PC-9 (cell line): Measurements from ENCODE around the gene PRDX1. TPM values are rescaled to one million over a fixed set of nuclear protein-coding genes. Genes with fewer than 3 reads are reported as not detected.

Experiments
- BruUV-seq: library from RNA; stranded (reverse); fragments of 400-500 nt; replicated peaks from 2 replicates; lab custom pipeline; 2021; lab: Mats Ljungman, UMichigan
- CTCF ChIA-PET: fragments of 300-600 bp; sonication (Branson Sonifier 250); formaldehyde crosslinking; loops from one replicate; lab custom pipeline; 2022; ENCODE audit warnings: antibody characterized with exemption; lab: Charles Lee
- POLR2A ChIA-PET: fragments of 300-600 bp; sonication (Branson Sonifier 250); formaldehyde crosslinking; loops from one replicate; lab custom pipeline; 2022; ENCODE audit warnings: antibody characterized with exemption; ENCODE audit not compliant: unreplicated experiment; lab: Charles Lee
- DNase-seq, 2 experiments: peaks; one replicate each; pipeline versions ENCODE4 v3.0.0 to v3.0.0-alpha.2; 2015 to 2022; ENCODE audit warnings: mixed read lengths in 1 of 2
- H2AFZ ChIP-seq: fragments of 200-600 bp; sonication (generic); 2 replicates; pipeline ENCODE4 v1.8.1; 2017; ENCODE audit warnings: antibody characterized with exemption
- H3F3A ChIP-seq: fragments of 200-600 bp; sonication (generic); 2 replicates; pipeline ENCODE4 v1.8.1; 2017; ENCODE audit warnings: antibody characterized with exemption, mild to moderate bottlenecking, low read depth; ENCODE audit not compliant: insufficient read depth
- H3K27ac ChIP-seq: fragments of 200-600 bp; sonication (generic); 2 replicates; pipeline ENCODE4 v1.6.1; 2016; ENCODE audit warnings: mixed run types
- H3K27me3 ChIP-seq: fragments of 200-600 bp; sonication (generic); 2 replicates; pipeline ENCODE4 v1.6.1; 2016; ENCODE audit warnings: low read depth, mixed run types; ENCODE audit not compliant: insufficient read depth
- H3K36me3 ChIP-seq: fragments of 200-600 bp; sonication (generic); 2 replicates; pipeline ENCODE4 v1.6.1; 2016; ENCODE audit warnings: low read depth, mixed run types
- H3K4me1 ChIP-seq: fragments of 200-600 bp; sonication (generic); replicated peaks from 2 replicates; pipeline ENCODE4 v1.6.1; 2016; ENCODE audit warnings: mixed run types; ENCODE audit not compliant: insufficient read depth
- H3K4me2 ChIP-seq: fragments of 200-600 bp; sonication (generic); 2 replicates; pipeline ENCODE4 v1.6.1; 2017; ENCODE audit warnings: mixed run types
- H3K4me3 ChIP-seq: fragments of 200-600 bp; sonication (generic); 2 replicates; pipeline ENCODE4 v1.6.1; 2016; ENCODE audit warnings: mixed run types
- H3K79me2 ChIP-seq: fragments of 200-600 bp; sonication (generic); 2 replicates; pipeline ENCODE4 v1.6.1; 2017; ENCODE audit warnings: low read depth, mixed run types
- H3K9me2 ChIP-seq: fragments of 200-600 bp; sonication (generic); 2 replicates; pipeline ENCODE4 v1.8.1; 2017; ENCODE audit warnings: mild to moderate bottlenecking; ENCODE audit not compliant: insufficient read depth
- H3K9me3 ChIP-seq: fragments of 200-600 bp; sonication (generic); 2 replicates; pipeline ENCODE4 v1.8.1; 2016; ENCODE audit warnings: low read depth; ENCODE audit not compliant: insufficient read depth
- H4K20me1 ChIP-seq: fragments of 200-600 bp; sonication (generic); 2 replicates; pipeline ENCODE4 v1.8.1; 2017; ENCODE audit not compliant: insufficient read depth
- CTCF ChIP-seq: fragments of 200-600 bp; sonication (generic); conservative IDR thresholded peaks from 2 replicates; pipeline ENCODE4 v1.6.1; 2017; ENCODE audit warnings: mixed run types, antibody characterized with exemption, mild to moderate bottlenecking, moderate library complexity
- EZH2 ChIP-seq: fragments of 200-600 bp; sonication (generic); IDR thresholded peaks from 2 replicates; pipeline ENCODE4 v1.8.0; 2017; ENCODE audit warnings: antibody characterized with exemption, low read depth
- intact Hi-C: fragments of 100-400 bp; cut with micrococcal nuclease; formaldehyde crosslinking; loops from one replicate; pipeline ENCODE4 v1.10.0; 2022; ENCODE audit not compliant: unreplicated experiment
- total RNA-seq: library from RNA; stranded (reverse); gene quantifications from 2 replicates; pipeline ENCODE4 v1.2.3, GENCODE V29; 2021

PRDX1 gene
- total RNA-seq, 1 experiment from 2014 or later, result 1,838 TPM

- no peak overlapping the region for H3K4me2 ChIP-seq
- no peaks in the 10 kb centered on the region for H3K36me3 ChIP-seq
- H3K4me1 ChIP-seq, result peaks cover 22% of the 10 kb centered on the region
- DNase-seq, result no peak
- no peak overlapping the region for H3K27ac ChIP-seq
- H2AFZ ChIP-seq, result no peak overlapping the region
- no peaks in the 10 kb centered on the region for H3K9me3 ChIP-seq
- no peak for TF ChIP-seq EZH2
- no peak for TF ChIP-seq CTCF
- no peak overlapping the region for H3K4me3 ChIP-seq
- CTCF ChIA-PET, result interaction anchor here (0.7 to 1.2 kb wide), 3 partner anchors 9 to 1057 kb away, joined by 3 to 6 read pairs (median 4); no protein-coding TSS in a partner anchor
- H3K27me3 ChIP-seq, result no peaks in the 10 kb centered on the region
- no peaks in the 10 kb centered on the region; the same call in 1 of the 2 replicates for H3K79me2 ChIP-seq
- POLR2A ChIA-PET, result interaction anchor here (0.6 to 1.0 kb wide), 2 partner anchors 21 to 687 kb away, joined by 4 to 9 read pairs; no protein-coding TSS in a partner anchor
- H4K20me1 ChIP-seq, result no peaks in the 10 kb centered on the region
- intact Hi-C loops, result no loop called here
- H3K9me2 ChIP-seq, result no peaks in the 10 kb centered on the region
- H3F3A ChIP-seq, result peaks cover 20% of the 10 kb centered on the region
- no TSS peak for BruUV-seq
Observed at GRCh38 chr1:45545553-45546310, 24.0 kb upstream of the PRDX1 start.

GRCh38 chr1:45545019-45545493, 23.4 kb upstream of the PRDX1 start:
- H3K36me3 ChIP-seq, result no peaks in the 10 kb centered on the region
- no peaks in the 10 kb centered on the region for H4K20me1 ChIP-seq
- H2AFZ ChIP-seq, result peak overlapping the region; percentile 71; the same call in 1 of the 2 replicates
- DNase-seq, result no peak
- no peaks in the 10 kb centered on the region for H3K27me3 ChIP-seq
- H3K4me2 ChIP-seq, result no peak overlapping the region
- BruUV-seq, result no TSS peak
- TF ChIP-seq EZH2, result no peak
- no peak for TF ChIP-seq CTCF
- H3K27ac ChIP-seq, result no peak overlapping the region
- H3K4me1 ChIP-seq, result peaks cover 18% of the 10 kb centered on the region
- peaks cover 15% of the 10 kb centered on the region; the same call in 1 of the 2 replicates for H3F3A ChIP-seq
- no peak overlapping the region for H3K4me3 ChIP-seq
- H3K79me2 ChIP-seq, result no peaks in the 10 kb centered on the region; the same call in 1 of the 2 replicates
- H3K9me2 ChIP-seq, result no peaks in the 10 kb centered on the region
- intact Hi-C loops, result no loop called here
- CTCF ChIA-PET, result interaction anchor here (0.7 to 1.2 kb wide), 3 partner anchors 9 to 1057 kb away, joined by 3 to 6 read pairs (median 4); no protein-coding TSS in a partner anchor
- no peaks in the 10 kb centered on the region for H3K9me3 ChIP-seq
- POLR2A ChIA-PET, result interaction anchor here (0.6 to 1.0 kb wide), 2 partner anchors 9 to 20 kb away, joined by 3 to 9 read pairs; no protein-coding TSS in a partner anchor

- Histone ChIP-seq H3K27me3 (no peaks in the 10 kb centered on the region), H3F3A (peaks cover 10% of the 10 kb centered on the region; the same call in 1 of the 2 replicates), H3K4me1 (peaks cover 14% of the 10 kb centered on the region; the same call in 1 of the 2 replicates), H3K9me2 (no peaks in the 10 kb centered on the region), H3K36me3 (no peaks in the 10 kb centered on the region), H3K4me2 (no peak overlapping the region), H3K4me3 (no peak overlapping the region), H3K27ac (no peak overlapping the region), H2AFZ (no peak overlapping the region), H3K79me2 (no peaks in the 10 kb centered on the region), H3K9me3 (no peaks in the 10 kb centered on the region), H4K20me1 (no peaks in the 10 kb centered on the region)
- intact Hi-C loops, result no loop called here
- ChIA-PET CTCF (no interaction called here), POLR2A (no interaction called here)
- BruUV-seq, result no TSS peak
- DNase-seq, result no peak
- no peak for TF ChIP-seq EZH2
- no peak for TF ChIP-seq CTCF
Observed at GRCh38 chr1:45544530-45544929, 22.8 kb upstream of the PRDX1 start.
